ENCODE data around the gene PCDH15. TPM values are rescaled to one million over a fixed set of nuclear protein-coding genes. Genes with fewer than 3 reads are reported as not detected.

PCDH15 gene
- total and polyA plus RNA-seq, 2 experiments from 2014 or later = 0.29 to 0.66 TPM

- no peak for TF ChIP-seq EZH2 (IDR thresholded peaks at IDR 0.05; ENCODE audit: low read depth, unreplicated experiment)
- TF ChIP-seq EZH2phosphoT487 (IDR thresholded peaks at IDR 0.05; ENCODE audit: unreplicated experiment) = no peak
These were observed 482.6 kb downstream of the PCDH15 start (continued) for GRCh38 chr10:54318470-54318869.

- Mint-ChIP-seq H3K4me1 (no peaks in the 10 kb centered on the region), H3K9me3 (no peaks in the 10 kb centered on the region; the same call in 2 of the 3 replicates), H3K36me3 (ENCODE audit: low read depth) (no peaks in the 10 kb centered on the region), H3K4me3 (no peak overlapping the region), H3K27ac (no peak overlapping the region), H3K27me3 (ENCODE audit: insufficient read depth, low read depth, poor library complexity) (no peaks in the 10 kb centered on the region)
- ATAC-seq (no peak), DNase-seq (ENCODE audit: low spot score) (no peak)
- no peaks in the 10 kb centered on the region for H3K9me2 ChIP-seq (ENCODE audit: insufficient read depth)
- no peak overlapping the region for H3K4me2 ChIP-seq
- no peaks in the 10 kb centered on the region for H3F3A ChIP-seq (replicated peaks; ENCODE audit: low read depth)
- no peaks in the 10 kb centered on the region for H3K36me3 ChIP-seq (ENCODE audit: insufficient read depth)
- no peaks in the 10 kb centered on the region for H3K27me3 ChIP-seq (ENCODE audit: insufficient read depth)
- no peaks in the 10 kb centered on the region for H3K79me2 ChIP-seq (replicated peaks; ENCODE audit: insufficient read depth)
- H3K4me3 ChIP-seq = no peak overlapping the region
- no peak overlapping the region for H2AFZ ChIP-seq
- H3K4me1 ChIP-seq (ENCODE audit: insufficient read depth) = no peaks in the 10 kb centered on the region
- H4K20me1 ChIP-seq (replicated peaks; ENCODE audit: insufficient read depth) = no peaks in the 10 kb centered on the region
- no peak for TF ChIP-seq ZNF462 (CRISPR knock-in tag; IDR thresholded peaks at IDR 0.05)
- TF ChIP-seq JUNB (IDR thresholded peaks at IDR 0.05; ENCODE audit: unreplicated experiment) = no peak
- no peak for TF ChIP-seq NANOG (IDR thresholded peaks at IDR 0.05; ENCODE audit: borderline replicate concordance)
- TF ChIP-seq EZH2 (IDR thresholded peaks at IDR 0.05; ENCODE audit: low read depth, unreplicated experiment) = no peak
- TF ChIP-seq CREB1 (CRISPR knock-in tag; IDR thresholded peaks at IDR 0.05; ENCODE audit: low read depth) = no peak
- TF ChIP-seq REST (IDR thresholded peaks at IDR 0.05; ENCODE audit: unreplicated experiment) = no peak
- TF ChIP-seq STAT1 (IDR thresholded peaks at IDR 0.05; ENCODE audit: unreplicated experiment) = no peak
- TF ChIP-seq EZH2phosphoT487 (IDR thresholded peaks at IDR 0.05; ENCODE audit: unreplicated experiment) = no peak
- TF ChIP-seq ETS1 (IDR thresholded peaks at IDR 0.05) = no peak
- no peak for TF ChIP-seq ZNF114 (CRISPR knock-in tag; IDR thresholded peaks at IDR 0.05)
- no peak for TF ChIP-seq POLR2AphosphoS5 (IDR thresholded peaks at IDR 0.05; ENCODE audit: low read depth)
- no peak overlapping the region for H3K27ac ChIP-seq (ENCODE audit: low read depth)
These were observed 486.6 kb downstream of the PCDH15 start for GRCh38 chr10:54314430-54314829.
